ENCODE measurements around the gene PIK3CB.

DNA sequence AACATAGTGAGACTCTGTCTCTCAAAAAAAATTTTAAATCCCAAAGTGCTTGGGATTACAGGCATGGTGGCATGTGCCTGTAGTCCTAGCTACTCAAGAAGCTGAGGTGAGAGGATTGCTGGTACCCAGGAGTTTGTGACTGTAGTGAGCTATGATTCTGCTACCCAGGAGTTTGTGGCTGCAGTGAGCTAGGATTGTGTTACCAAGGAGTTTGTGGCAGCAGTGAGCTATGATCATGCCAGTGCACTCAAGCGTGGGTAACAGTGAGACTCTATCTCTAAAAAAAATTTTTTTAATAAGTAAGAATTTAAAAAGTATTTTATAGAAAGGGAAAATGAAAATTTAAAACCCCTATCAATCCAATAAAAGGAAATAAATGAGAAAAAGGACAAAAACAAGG, 156.6 kb downstream of the PIK3CB start:
- no peak for TF ChIP-seq EP300 (IDR thresholded peaks at IDR 0.05)
- no peak for TF ChIP-seq POLR2AphosphoS5 (IDR thresholded peaks at IDR 0.05)
